GM23338 (cell line): ENCODE data around the gene PACS2. TPM values are rescaled to one million over a fixed set of nuclear protein-coding genes. Genes with fewer than 3 reads are reported as not detected.

ENCODE experiments used
- ATAC-seq: fragments of 200-7000 bp; cut with Tn5 transposase; 3 replicates; pipeline ENCODE4 v1.9.1; 2020
- DNase-seq: peaks from one replicate; pipeline ENCODE4 v3.0.0-alpha.2; 2015; ENCODE audit warnings: low spot score
- H2AFZ ChIP-seq: fragments of 200-600 bp; sonication (generic); 2 replicates; pipeline ENCODE4 v1.8.0; 2016; ENCODE audit warnings: antibody characterized with exemption, mild to moderate bottlenecking, moderate library complexity
- H3F3A ChIP-seq: fragments of 200-600 bp; sonication (generic); replicated peaks from 2 replicates; pipeline ENCODE4 v1.8.0; 2017; ENCODE audit warnings: antibody characterized with exemption, mixed run types, low read depth
- H3K27ac ChIP-seq: fragments of 200-600 bp; sonication (generic); 2 replicates; pipeline ENCODE4 v1.6.1; 2016; ENCODE audit warnings: low read depth
- H3K27me3 ChIP-seq: fragments of 200-600 bp; sonication (generic); 2 replicates; pipeline ENCODE4 v1.8.0; 2016; ENCODE audit warnings: mild to moderate bottlenecking, mixed run types, moderate library complexity; ENCODE audit not compliant: insufficient read depth
- H3K36me3 ChIP-seq: fragments of 200-600 bp; sonication (generic); 2 replicates; pipeline ENCODE4 v1.8.0; 2016; ENCODE audit warnings: mild to moderate bottlenecking; ENCODE audit not compliant: insufficient read depth
- H3K4me1 ChIP-seq: fragments of 200-600 bp; sonication (generic); 2 replicates; pipeline ENCODE4 v1.8.0; 2016; ENCODE audit warnings: mild to moderate bottlenecking, moderate library complexity; ENCODE audit not compliant: insufficient read depth
- H3K4me2 ChIP-seq: fragments of 200-600 bp; sonication (generic); 2 replicates; pipeline ENCODE4 v1.7.1; 2017; ENCODE audit warnings: mixed run types
- H3K4me3 ChIP-seq: fragments of 200-600 bp; sonication (generic); 2 replicates; pipeline ENCODE4 v1.6.1; 2016; ENCODE audit warnings: mixed run types
- H3K79me2 ChIP-seq: fragments of 200-600 bp; sonication (generic); replicated peaks from 2 replicates; pipeline ENCODE4 v1.8.0; 2017; ENCODE audit warnings: mild to moderate bottlenecking; ENCODE audit not compliant: insufficient read depth
- H3K9me2 ChIP-seq: fragments of 200-600 bp; sonication (generic); 2 replicates; pipeline ENCODE4 v1.8.0; 2017; ENCODE audit not compliant: insufficient read depth
- H4K20me1 ChIP-seq: fragments of 200-600 bp; sonication (generic); replicated peaks from 2 replicates; pipeline ENCODE4 v1.8.0; 2017; ENCODE audit warnings: mild to moderate bottlenecking; ENCODE audit not compliant: insufficient read depth
- H3K27ac Mint-ChIP-seq: 2 replicates; pipeline ENCODE4 v1.8.0; 2020; ENCODE audit warnings: inconsistent platforms, mild to moderate bottlenecking, moderate library complexity, mixed read lengths
- H3K27me3 Mint-ChIP-seq: 3 replicates; pipeline ENCODE4 v1.8.0; 2022; ENCODE audit warnings: low read depth, mild to moderate bottlenecking, moderate library complexity, mixed read lengths, inconsistent platforms; ENCODE audit not compliant: insufficient read depth, poor library complexity
- H3K36me3 Mint-ChIP-seq: 3 replicates; pipeline ENCODE4 v1.8.0; 2021; ENCODE audit warnings: low read depth, mild to moderate bottlenecking, inconsistent platforms, moderate library complexity, mixed read lengths
- H3K4me1 Mint-ChIP-seq: 3 replicates; pipeline ENCODE4 v1.8.0; 2020; ENCODE audit warnings: mild to moderate bottlenecking, inconsistent platforms, mixed read lengths
- H3K4me3 Mint-ChIP-seq: 3 replicates; pipeline ENCODE4 v1.8.0; 2021; ENCODE audit warnings: moderate library complexity, mild to moderate bottlenecking, inconsistent platforms, mixed read lengths
- H3K9me3 Mint-ChIP-seq: 3 replicates; pipeline ENCODE4 v1.8.0; 2020; ENCODE audit warnings: moderate library complexity, mild to moderate bottlenecking, inconsistent platforms, mixed read lengths
- CREB1 ChIP-seq: fragments of 250-450 bp; sonication (Bioruptor Pico); IDR thresholded peaks from 2 replicates; pipeline ENCODE4 v1.5.0; 2020; ENCODE audit warnings: low read depth, mild to moderate bottlenecking, moderate library complexity
- EZH2 ChIP-seq: fragments of 200-600 bp; sonication (generic); IDR thresholded peaks from one replicate; pipeline ENCODE4 v1.8.0; 2017; ENCODE audit warnings: antibody characterized with exemption, mild to moderate bottlenecking, low read depth; ENCODE audit not compliant: unreplicated experiment
- EZH2phosphoT487 ChIP-seq: fragments of 200-600 bp; sonication (generic); IDR thresholded peaks from one replicate; pipeline ENCODE4 v1.8.1; 2018; ENCODE audit warnings: antibody characterized with exemption; ENCODE audit not compliant: unreplicated experiment
- JUNB ChIP-seq: IDR thresholded peaks from one replicate; pipeline ENCODE4 v1.6.1; 2016; ENCODE audit warnings: antibody characterized with exemption; ENCODE audit not compliant: unreplicated experiment
- NANOG ChIP-seq: IDR thresholded peaks from 2 replicates; pipeline ENCODE4 v1.6.1; 2016; ENCODE audit warnings: antibody characterized with exemption, borderline replicate concordance
- POLR2AphosphoS5 ChIP-seq: IDR thresholded peaks from 2 replicates; pipeline ENCODE4 v1.6.1; 2016; ENCODE audit warnings: antibody characterized with exemption, low read depth
- REST ChIP-seq: IDR thresholded peaks from one replicate; pipeline ENCODE4 v1.6.1; 2018; ENCODE audit warnings: antibody characterized with exemption; ENCODE audit not compliant: unreplicated experiment
- STAT1 ChIP-seq: IDR thresholded peaks from one replicate; pipeline ENCODE4 v1.6.1; 2016; ENCODE audit warnings: antibody characterized with exemption; ENCODE audit not compliant: unreplicated experiment
- ZNF114 ChIP-seq: fragments of 250-450 bp; sonication (Bioruptor Pico); IDR thresholded peaks from 2 replicates; pipeline ENCODE4 v1.5.0; 2020; ENCODE audit warnings: mild to moderate bottlenecking, moderate library complexity
- ZNF331 ChIP-seq: fragments of 250-450 bp; sonication (Bioruptor Pico); IDR thresholded peaks from 2 replicates; pipeline ENCODE4 v1.5.0; 2020; ENCODE audit warnings: low read depth, mild to moderate bottlenecking, moderate library complexity
- polyA plus RNA-seq: library from polyadenylated mRNA; unstranded; fragments of >200 nt; fragmentation: Nextera tagmentation; extraction: Ambion mirVana; gene quantifications from 2 replicates; pipeline ENCODE4 v1.2.1, GENCODE V29; 2016
- total RNA-seq: library from RNA; depleted of rRNA; stranded (reverse); fragments of >200 nt; shearing (Covaris generic); gene quantifications from 2 replicates; pipeline ENCODE4 v1.2.3, GENCODE V29; 2014
- TF ChIP-seq, protein P1 (sequence below): IDR thresholded peaks from 2 replicates; pipeline ENCODE4 v1.6.1; 2016; ENCODE audit warnings: antibody characterized with exemption
- TF ChIP-seq, protein P2 (sequence below), 2 experiments: fragments of 200-600 bp in 1 of 2; sonication (generic) in 1 of 2; conservative IDR thresholded peaks; 2 replicates each; pipeline versions ENCODE4 v1.5.1 to v1.6.1; 2016 to 2017; ENCODE audit warnings: antibody characterized with exemption in 2 of 2, low read depth in 2 of 2, mild to moderate bottlenecking in 2 of 2, moderate library complexity in 1 of 2

The PACS2 gene
- total and polyA plus RNA-seq, 2 experiments from 2014 or later, result 22.5 to 79.0 TPM

DNA sequence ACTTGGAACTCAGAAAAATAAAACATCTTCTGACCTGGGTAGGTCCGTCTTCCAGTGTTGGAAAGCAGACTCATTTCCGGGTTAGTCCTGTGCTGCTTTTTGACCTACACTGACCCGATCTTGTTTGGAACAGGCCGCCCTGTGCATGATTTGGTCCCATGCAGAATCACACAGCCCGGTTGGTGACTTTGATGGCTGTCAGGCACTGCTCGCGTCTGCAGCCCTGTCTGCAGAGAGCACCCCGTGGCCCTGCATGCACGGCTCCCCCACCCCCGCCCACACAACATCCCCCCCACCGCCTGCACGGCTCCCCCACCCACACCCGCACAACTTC, 31.6 kb downstream of the PACS2 start (continued):
- TF ChIP-seq, protein P1, sequence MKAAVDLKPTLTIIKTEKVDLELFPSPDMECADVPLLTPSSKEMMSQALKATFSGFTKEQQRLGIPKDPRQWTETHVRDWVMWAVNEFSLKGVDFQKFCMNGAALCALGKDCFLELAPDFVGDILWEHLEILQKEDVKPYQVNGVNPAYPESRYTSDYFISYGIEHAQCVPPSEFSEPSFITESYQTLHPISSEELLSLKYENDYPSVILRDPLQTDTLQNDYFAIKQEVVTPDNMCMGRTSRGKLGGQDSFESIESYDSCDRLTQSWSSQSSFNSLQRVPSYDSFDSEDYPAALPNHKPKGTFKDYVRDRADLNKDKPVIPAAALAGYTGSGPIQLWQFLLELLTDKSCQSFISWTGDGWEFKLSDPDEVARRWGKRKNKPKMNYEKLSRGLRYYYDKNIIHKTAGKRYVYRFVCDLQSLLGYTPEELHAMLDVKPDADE, result no peak
- TF ChIP-seq ZNF331 (no peak), STAT1 (no peak), JUNB (no peak), CREB1 (no peak), POLR2AphosphoS5 (no peak), EZH2phosphoT487 (no peak)

DNA sequence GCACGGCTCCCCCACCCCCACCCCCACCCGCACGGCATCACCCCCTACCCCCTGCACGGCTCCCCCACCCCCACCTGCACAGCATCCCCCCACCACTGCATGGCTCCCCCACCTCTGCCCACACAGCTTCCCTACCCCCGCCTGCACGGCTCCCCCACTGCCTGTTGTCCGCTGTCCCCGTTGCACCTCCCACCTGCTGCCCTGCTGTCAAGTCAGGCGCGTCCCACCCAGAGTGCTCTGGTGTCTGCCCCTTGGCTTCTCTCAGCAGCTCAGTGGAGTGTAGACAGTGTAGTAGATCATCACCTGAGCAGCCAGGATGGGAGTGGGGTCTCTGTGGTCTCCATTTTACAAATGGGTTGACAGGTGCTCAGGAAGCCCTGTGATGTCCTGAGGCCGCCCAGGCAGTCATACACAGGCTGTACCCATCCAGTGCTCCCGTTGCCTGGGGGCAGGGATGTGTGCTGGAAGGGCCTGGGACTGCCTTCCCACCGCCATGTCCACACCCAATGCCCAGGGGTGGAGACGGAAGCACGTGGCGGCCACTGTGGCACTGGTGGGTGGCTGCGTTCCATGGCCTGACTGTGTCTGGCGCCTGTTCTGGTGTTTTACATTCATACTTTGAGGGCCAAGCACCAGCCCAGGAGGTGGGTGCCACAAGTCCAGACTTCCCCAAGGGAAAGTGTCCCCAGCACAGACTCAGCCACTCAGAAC, 32.5 kb downstream of the PACS2 start:
- no peak overlapping the region for H3K27ac ChIP-seq
- peaks cover 43% of the 10 kb centered on the region for H3K79me2 ChIP-seq
- H3F3A ChIP-seq, result no peaks in the 10 kb centered on the region; the same call in 1 of the 2 replicates
- Mint-ChIP-seq H3K9me3 (no peaks in the 10 kb centered on the region; the same call in 1 of the 3 replicates), H3K27me3 (peaks cover 2% of the 10 kb centered on the region), H3K4me1 (peaks cover 10% of the 10 kb centered on the region; the same call in 2 of the 3 replicates), H3K27ac (no peak overlapping the region), H3K36me3 (peaks cover 4% of the 10 kb centered on the region; the same call in 2 of the 3 replicates), H3K4me3 (no peak overlapping the region)
- no peaks in the 10 kb centered on the region for H3K27me3 ChIP-seq
- H2AFZ ChIP-seq, result no peak overlapping the region
- peaks cover 10% of the 10 kb centered on the region; the same call in 1 of the 2 replicates for H4K20me1 ChIP-seq
- H3K36me3 ChIP-seq, result no peaks in the 10 kb centered on the region
- H3K4me3 ChIP-seq, result no peak overlapping the region
- no peaks in the 10 kb centered on the region for H3K9me2 ChIP-seq
- no peaks in the 10 kb centered on the region for H3K4me1 ChIP-seq
- ATAC-seq (no peak), DNase-seq (no peak)
- no peak overlapping the region for H3K4me2 ChIP-seq
- TF ChIP-seq POLR2AphosphoS5 (no peak), ZNF114 (no peak), REST (no peak), STAT1 (no peak), EZH2phosphoT487 (no peak), EZH2 (no peak), CREB1 (no peak), NANOG (no peak), ZNF331 (no peak)
- TF ChIP-seq, protein P1, result no peak
- TF ChIP-seq, protein P2, sequence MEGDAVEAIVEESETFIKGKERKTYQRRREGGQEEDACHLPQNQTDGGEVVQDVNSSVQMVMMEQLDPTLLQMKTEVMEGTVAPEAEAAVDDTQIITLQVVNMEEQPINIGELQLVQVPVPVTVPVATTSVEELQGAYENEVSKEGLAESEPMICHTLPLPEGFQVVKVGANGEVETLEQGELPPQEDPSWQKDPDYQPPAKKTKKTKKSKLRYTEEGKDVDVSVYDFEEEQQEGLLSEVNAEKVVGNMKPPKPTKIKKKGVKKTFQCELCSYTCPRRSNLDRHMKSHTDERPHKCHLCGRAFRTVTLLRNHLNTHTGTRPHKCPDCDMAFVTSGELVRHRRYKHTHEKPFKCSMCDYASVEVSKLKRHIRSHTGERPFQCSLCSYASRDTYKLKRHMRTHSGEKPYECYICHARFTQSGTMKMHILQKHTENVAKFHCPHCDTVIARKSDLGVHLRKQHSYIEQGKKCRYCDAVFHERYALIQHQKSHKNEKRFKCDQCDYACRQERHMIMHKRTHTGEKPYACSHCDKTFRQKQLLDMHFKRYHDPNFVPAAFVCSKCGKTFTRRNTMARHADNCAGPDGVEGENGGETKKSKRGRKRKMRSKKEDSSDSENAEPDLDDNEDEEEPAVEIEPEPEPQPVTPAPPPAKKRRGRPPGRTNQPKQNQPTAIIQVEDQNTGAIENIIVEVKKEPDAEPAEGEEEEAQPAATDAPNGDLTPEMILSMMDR (conservative IDR thresholded peaks at IDR 0.05; ENCODE audit: low read depth in 2 of 2), result no peak
